ENCODE measurements around the gene IGF1R. TPM values are rescaled to one million over a fixed set of nuclear protein-coding genes. Genes with fewer than 3 reads are reported as not detected.

IGF1R gene
- total and polyA plus RNA-seq, 2 of the 13 experiments (the other 11 are each of a cell fraction or from before 2014, with no cell fraction given): 15.9 to 18.4 TPM

- TF ChIP-seq TIGD3 (CRISPR knock-in tag; IDR thresholded peaks at IDR 0.05; ENCODE audit: borderline replicate concordance) (no peak), KDM5A (IDR thresholded peaks at IDR 0.05; ENCODE audit: borderline replicate concordance, low read length) (no peak), HNF4G (IDR thresholded peaks at IDR 0.05; ENCODE audit: borderline replicate concordance, low read depth, low read length) (peak; percentile 69), HNF4G (CRISPR knock-in tag; IDR thresholded peaks at IDR 0.05; ENCODE audit: borderline replicate concordance, low read depth) (no peak), SOX6 (IDR thresholded peaks at IDR 0.05) (no peak), SOX6 (CRISPR knock-in tag; IDR thresholded peaks at IDR 0.05) (peak; percentile 43), ETS1 (CRISPR knock-in tag; IDR thresholded peaks at IDR 0.05) (no peak)
These were observed 31.9 kb upstream of the IGF1R start (continued) for GRCh38 chr15:98616397-98616796.

- Histone ChIP-seq H3K27ac (ENCODE audit: extremely low read length, insufficient read depth, low read length) (no peak overlapping the region), H2AFZ (ENCODE audit: low read length) (no peak overlapping the region), H3K4me3 (replicated peaks in 1 of 3; ENCODE audit: insufficient read depth in 1 of 3, low read depth in 2 of 3, low read length in 3 of 3) (no peak overlapping the region), H3K79me2 (ENCODE audit: insufficient read depth, low read length) (no peaks in the 10 kb centered on the region), H3K4me1 (ENCODE audit: insufficient read depth, low read length) (peaks cover 26% of the 10 kb centered on the region), H3K36me3 (replicated peaks in 1 of 2; ENCODE audit: control insufficient read depth in 1 of 2, insufficient read depth in 2 of 2, low read length in 2 of 2) (no peaks in the 10 kb centered on the region), H3K27me3 (ENCODE audit: control insufficient read depth in 1 of 2, insufficient read depth in 2 of 2, low read length in 2 of 2) (peaks cover 0 to 11% of the 10 kb centered on the region in 2 experiments; a peak in 3 of 5 replicates), H4K20me1 (ENCODE audit: insufficient read depth, low read length) (no peaks in the 10 kb centered on the region), H3K4me2 (ENCODE audit: low read depth, low read length) (no peak overlapping the region), H3K9ac (ENCODE audit: insufficient read depth, low read depth, low read length) (no peak overlapping the region), H3K9me3 (ENCODE audit: low read length) (no peaks in the 10 kb centered on the region)
- intact Hi-C loops (cut with micrococcal nuclease; ENCODE audit: unreplicated experiment): no loop called here
- no TSS peak for BruUV-seq (replicated peaks)
- no peak for ATAC-seq
- DNase-seq (ENCODE audit: low spot score): no peak
- in situ Hi-C loops (cut with HindIII; ENCODE audit: extremely low pct_ligation_motif_present, low pct_unique_long_range_greater_than_20kb): no loop called here
- CTCF ChIA-PET (ENCODE audit: low intra/inter-chr PET ratio, low total read pairs): no interaction called here
- POLR2A ChIA-PET: no interaction called here
- FAIRE-seq: no peak
- 52% methylated on average over 5 of the region's 5 CpGs for WGBS (ENCODE audit: low lambda C conversion rate)
- TF ChIP-seq SMARCC2 (IDR thresholded peaks at IDR 0.05): no peak
- TF ChIP-seq ZNF777 (CRISPR knock-in tag; IDR thresholded peaks at IDR 0.05): no peak
- no peak for TF ChIP-seq TMF1 (CRISPR knock-in tag; IDR thresholded peaks at IDR 0.05; ENCODE audit: low read depth)
- TF ChIP-seq ZBTB43 (CRISPR knock-in tag; conservative IDR thresholded peaks at IDR 0.05): no peak
- no peak for TF ChIP-seq MZF1 (CRISPR knock-in tag; IDR thresholded peaks at IDR 0.05; ENCODE audit: borderline replicate concordance)
- TF ChIP-seq ZNF446 (CRISPR knock-in tag; IDR thresholded peaks at IDR 0.05): no peak
- TF ChIP-seq ATF2 (CRISPR knock-in tag; IDR thresholded peaks at IDR 0.05): no peak
- TF ChIP-seq TARDBP (CRISPR knock-in tag; IDR thresholded peaks at IDR 0.05): no peak
- TF ChIP-seq SMYD3 (CRISPR knock-in tag; IDR thresholded peaks at IDR 0.05): no peak
- TF ChIP-seq CEBPG (CRISPR knock-in tag; IDR thresholded peaks at IDR 0.05): no peak
These were observed 30.9 kb upstream of the IGF1R start for GRCh38 chr15:98617328-98617980.
